Urinary bladder (tissue), 4 donors: ENCODE results near the gene SRSF2. TPM values are rescaled to one million over a fixed set of nuclear protein-coding genes. Genes with fewer than 3 reads are reported as not detected.
"Not testable (repeated sequence)": the region's sequence is repeated elsewhere in the genome, so short reads cannot be mapped to it uniquely, and the experiment has no call there.

Experiments
- DNase-seq: peaks from one replicate; pipeline ENCODE4 v3.0.0-alpha.2; 2015; ENCODE audit errors: extremely low spot score
- H3K27ac ChIP-seq: one replicate; pipeline ENCODE4 v1.5.1; 2013; ENCODE audit warnings: low read depth, mild to moderate bottlenecking, moderate library complexity
- H3K36me3 ChIP-seq: one replicate; pipeline ENCODE4 v1.6.1; 2013; ENCODE audit warnings: mild to moderate bottlenecking, moderate library complexity; ENCODE audit not compliant: insufficient read depth
- H3K4me1 ChIP-seq: one replicate; pipeline ENCODE4 v1.6.1; 2013; ENCODE audit warnings: mild to moderate bottlenecking, moderate library complexity; ENCODE audit not compliant: insufficient read depth
- H3K4me3 ChIP-seq: one replicate; pipeline ENCODE4 v1.5.1; 2013; ENCODE audit warnings: low read depth, low read length
- WGBS: extraction: QIAGEN DNeasy Blood & Tissue Kit; methylation state at CpG from one replicate; pipeline ENCODE4 v1.1.7; 2013; 5-methylcytosine and 5-hydroxymethylcytosine counted together
- polyA plus RNA-seq: library from polyadenylated mRNA; stranded (reverse); fragments of 200-250 nt; gene quantifications from one replicate; pipeline ENCODE4 v1.2.3, GENCODE V29; 2013
- total RNA-seq: library from RNA; depleted of rRNA; stranded (reverse); fragments of >200 nt; gene quantifications from one replicate; pipeline ENCODE4 v1.2.3, GENCODE V29; 2014
- donor health status: healthy with polysubstance abuse.
- donor health status: healthy.

Gene SRSF2
- total and polyA plus RNA-seq, 2 donors: 134 to 148 TPM

- DNase-seq: no peak
- WGBS: 23% methylated on average over 29 of the region's 29 CpGs
- H3K4me3 ChIP-seq: peak overlapping the region; percentile 84
- H3K36me3 ChIP-seq: no peaks in the 10 kb centered on the region
- H3K4me1 ChIP-seq: no peaks in the 10 kb centered on the region
- H3K27ac ChIP-seq: peak overlapping the region; percentile 83
Observed at GRCh38 chr17:76709077-76709950, 27.8 kb downstream of the SRSF2 start.

- WGBS: 31% methylated on average over 14 of the region's 14 CpGs
- H3K4me3 ChIP-seq: no peak overlapping the region
- peak overlapping the region; percentile 63 for H3K27ac ChIP-seq
- no peaks in the 10 kb centered on the region for H3K36me3 ChIP-seq
- no peaks in the 10 kb centered on the region for H3K4me1 ChIP-seq
- DNase-seq: no peak
Observed at GRCh38 chr17:76707985-76708807, 28.9 kb downstream of the SRSF2 start.

GRCh38 chr17:76706817-76707216 lies 30.3 kb downstream of the SRSF2 start:
- DNase-seq: no peak
- WGBS: 36% methylated on average over 3 of the region's 3 CpGs
- Histone ChIP-seq H3K4me1 (no peaks in the 10 kb centered on the region), H3K27ac (no peak overlapping the region), H3K36me3 (no peaks in the 10 kb centered on the region), H3K4me3 (no peak overlapping the region)

- Histone ChIP-seq H3K4me1 (no peaks in the 10 kb centered on the region), H3K36me3 (no peaks in the 10 kb centered on the region), H3K4me3 (no peak overlapping the region), H3K27ac (no peak overlapping the region)
- WGBS: 29% methylated on average over 4 of the region's 4 CpGs
- no peak for DNase-seq
Observed at GRCh38 chr17:76704805-76705204, 32.3 kb downstream of the SRSF2 start.

- Histone ChIP-seq H3K4me1 (peaks cover 2% of the 10 kb centered on the region), H3K4me3 (no peak overlapping the region), H3K36me3 (no peaks in the 10 kb centered on the region), H3K27ac (no peak overlapping the region)
- WGBS: 85% methylated on average over 10 of the region's 10 CpGs
- DNase-seq: no peak
Observed at GRCh38 chr17:76702941-76703637, 34.0 kb downstream of the SRSF2 start.

GRCh38 chr17:76702076-76702475 lies 35.1 kb downstream of the SRSF2 start:
- WGBS: 53% methylated on average over 2 of the region's 2 CpGs

GRCh38 chr17:76701471-76701967 lies 35.6 kb downstream of the SRSF2 start:
- WGBS: 24% methylated on average over 11 of the region's 11 CpGs

More at GRCh38 chr17:76702076-76702475, 35.1 kb downstream of the SRSF2 start:
- no peak overlapping the region for H3K27ac ChIP-seq
- DNase-seq: no peak
- no peak overlapping the region for H3K4me3 ChIP-seq
- peaks cover 3% of the 10 kb centered on the region for H3K4me1 ChIP-seq
- H3K36me3 ChIP-seq: no peaks in the 10 kb centered on the region

DNA sequence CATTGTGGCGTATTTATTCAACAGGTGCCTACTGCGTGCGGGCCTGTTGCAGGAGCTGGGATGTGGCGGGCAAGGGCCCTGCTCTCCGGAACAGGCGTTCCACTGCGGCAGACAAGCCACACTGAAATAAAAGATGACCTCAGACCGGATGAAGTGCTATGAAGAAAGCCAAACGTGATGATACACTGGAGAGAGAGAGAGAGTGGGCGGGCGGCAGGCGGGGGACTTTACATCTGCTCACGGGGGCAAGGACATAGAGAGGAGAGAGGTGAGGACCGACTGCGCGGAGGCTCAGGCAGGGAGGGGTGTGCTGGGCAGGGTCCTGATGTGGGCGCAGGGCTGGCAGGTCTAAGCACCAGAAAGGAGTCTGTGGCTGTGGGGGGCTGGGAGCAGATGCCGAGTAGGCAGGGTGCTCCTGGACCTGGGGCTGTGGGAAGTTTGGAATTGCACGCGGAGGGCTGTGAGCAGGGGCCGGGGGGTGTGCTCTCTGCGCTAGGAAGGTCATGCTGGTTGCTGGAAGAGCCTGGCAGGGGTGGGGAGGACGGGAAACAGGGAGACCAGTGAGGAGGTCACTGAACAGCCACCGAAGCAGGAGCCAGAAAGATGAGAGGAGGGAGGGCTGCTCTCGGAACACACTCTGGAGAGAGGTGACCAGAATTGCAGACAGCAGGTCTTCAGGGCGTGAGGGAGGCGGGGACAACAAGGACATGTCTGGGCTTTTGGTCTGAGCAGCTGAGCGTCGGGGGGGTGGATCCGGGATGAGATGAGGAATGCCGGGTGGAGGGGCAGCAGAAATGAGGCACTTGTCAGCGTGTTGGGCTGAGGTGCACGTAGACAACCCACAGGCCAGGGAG lies 36.3 kb downstream of the SRSF2 start:
- Histone ChIP-seq H3K36me3 (no peaks in the 10 kb centered on the region), H3K27ac (peak overlapping the region; percentile 80), H3K4me1 (peaks cover 3% of the 10 kb centered on the region), H3K4me3 (no peak overlapping the region)
- DNase-seq: no peak
- WGBS: 14% methylated on average over 33 of the region's 33 CpGs

More at GRCh38 chr17:76701471-76701967, 35.6 kb downstream of the SRSF2 start:
- H3K4me1 ChIP-seq: peaks cover 3% of the 10 kb centered on the region
- no peaks in the 10 kb centered on the region for H3K36me3 ChIP-seq
- no peak overlapping the region for H3K4me3 ChIP-seq
- DNase-seq: no peak
- H3K27ac ChIP-seq: peak overlapping the region; percentile 38

- H3K4me1 ChIP-seq: peaks cover 3% of the 10 kb centered on the region
- H3K27ac ChIP-seq: peak overlapping the region; percentile 57
- no peaks in the 10 kb centered on the region for H3K36me3 ChIP-seq
- 26% methylated on average over 8 of the region's 8 CpGs for WGBS
- no peak for DNase-seq
- H3K4me3 ChIP-seq: no peak overlapping the region
Observed at GRCh38 chr17:76700270-76700616, 36.9 kb downstream of the SRSF2 start.

DNA sequence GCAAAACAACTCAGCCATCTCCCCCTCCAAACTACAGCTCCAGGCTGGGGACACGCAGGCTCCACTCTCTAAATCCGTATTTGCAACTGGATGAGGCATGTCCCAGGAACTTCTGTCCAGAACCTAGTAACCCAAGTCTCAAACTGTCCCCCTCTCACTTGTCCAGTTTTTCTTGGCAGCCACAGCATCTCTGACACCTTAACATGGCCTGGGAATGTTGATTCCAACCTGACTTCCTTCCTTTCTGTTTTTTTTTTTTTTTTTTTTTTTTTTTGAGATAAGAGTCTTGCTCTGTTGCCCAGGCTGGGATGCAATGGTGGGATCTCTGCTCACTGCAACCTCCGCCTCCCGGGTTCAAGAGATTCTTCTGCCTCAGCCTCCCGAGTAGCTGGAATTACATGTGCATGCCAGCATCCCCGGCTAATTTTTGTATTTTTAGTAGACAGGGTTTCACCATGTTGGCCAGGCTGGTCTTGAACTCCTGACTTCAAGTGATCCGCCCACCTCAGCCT lies 38.6 kb downstream of the SRSF2 start:
- not testable (repeated sequence) for H3K36me3 ChIP-seq, H3K4me3 ChIP-seq, DNase-seq, H3K4me1 ChIP-seq, H3K27ac ChIP-seq
- WGBS: 68% methylated on average over 7 of the region's 7 CpGs

GRCh38 chr17:76697702-76698465 lies 39.2 kb downstream of the SRSF2 start:
- WGBS: 33% methylated on average over 17 of the region's 17 CpGs
- no peak for DNase-seq
- H3K4me1 ChIP-seq: peaks cover 3% of the 10 kb centered on the region
- H3K27ac ChIP-seq: no peak overlapping the region
- no peak overlapping the region for H3K4me3 ChIP-seq
- H3K36me3 ChIP-seq: no peaks in the 10 kb centered on the region
